ENCODE measurements around the gene RABGAP1.
A peak's percentile ranks its signal among the peaks of the same experiment; 100 is the strongest.

RABGAP1 gene

DNA sequence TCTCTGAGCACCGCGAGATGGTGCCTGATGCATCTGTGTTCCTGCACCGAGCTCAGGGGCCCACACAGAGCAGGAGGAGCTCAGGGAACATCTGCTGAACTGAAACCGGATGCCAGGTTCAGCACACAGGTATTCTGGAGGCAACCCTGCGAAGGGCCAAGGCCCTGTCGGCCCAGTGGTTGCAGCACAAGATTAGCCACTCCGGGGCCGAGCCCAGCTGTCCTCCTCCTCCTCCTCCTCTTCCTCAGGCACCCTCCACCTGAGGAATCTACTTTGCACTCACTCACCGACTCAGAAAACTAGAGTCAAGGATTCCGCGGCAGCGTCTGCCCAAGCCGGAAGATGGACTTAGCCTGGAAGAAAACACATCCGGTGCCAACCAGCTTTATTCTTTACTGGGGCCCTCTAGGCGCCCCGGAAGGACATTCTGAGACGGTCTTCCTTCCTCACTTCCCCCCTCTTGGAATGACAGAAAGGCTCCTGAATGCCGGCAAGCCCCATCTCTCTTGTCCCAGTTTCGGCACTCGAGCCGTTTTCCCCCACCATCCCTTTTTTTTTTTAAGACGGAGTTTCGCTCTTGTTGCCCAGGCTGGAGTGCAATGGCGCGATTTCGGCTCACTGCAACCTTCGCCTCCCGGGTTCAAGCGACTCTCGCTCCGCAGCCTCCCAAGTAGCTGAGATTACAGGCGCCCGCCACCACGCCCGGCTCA is 27.7 kb upstream of the RABGAP1 start, which contains the start of gene ZBTB6:
TSS of gene ZBTB6 (minus strand) at position 360 of the 710 bp plus-strand sequence. CDS start 1,251 bp downstream, outside the sequence.
- TF ChIP-seq, protein P1, sequence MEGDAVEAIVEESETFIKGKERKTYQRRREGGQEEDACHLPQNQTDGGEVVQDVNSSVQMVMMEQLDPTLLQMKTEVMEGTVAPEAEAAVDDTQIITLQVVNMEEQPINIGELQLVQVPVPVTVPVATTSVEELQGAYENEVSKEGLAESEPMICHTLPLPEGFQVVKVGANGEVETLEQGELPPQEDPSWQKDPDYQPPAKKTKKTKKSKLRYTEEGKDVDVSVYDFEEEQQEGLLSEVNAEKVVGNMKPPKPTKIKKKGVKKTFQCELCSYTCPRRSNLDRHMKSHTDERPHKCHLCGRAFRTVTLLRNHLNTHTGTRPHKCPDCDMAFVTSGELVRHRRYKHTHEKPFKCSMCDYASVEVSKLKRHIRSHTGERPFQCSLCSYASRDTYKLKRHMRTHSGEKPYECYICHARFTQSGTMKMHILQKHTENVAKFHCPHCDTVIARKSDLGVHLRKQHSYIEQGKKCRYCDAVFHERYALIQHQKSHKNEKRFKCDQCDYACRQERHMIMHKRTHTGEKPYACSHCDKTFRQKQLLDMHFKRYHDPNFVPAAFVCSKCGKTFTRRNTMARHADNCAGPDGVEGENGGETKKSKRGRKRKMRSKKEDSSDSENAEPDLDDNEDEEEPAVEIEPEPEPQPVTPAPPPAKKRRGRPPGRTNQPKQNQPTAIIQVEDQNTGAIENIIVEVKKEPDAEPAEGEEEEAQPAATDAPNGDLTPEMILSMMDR (conservative IDR thresholded peaks at IDR 0.05; ENCODE audit: low read depth, low read length) = no peak
- DNase-seq (ENCODE audit: low read depth) = peak; percentile 58
- peak within 1 kb of the TSS; percentile 87 for H3K4me3 ChIP-seq (ENCODE audit: low read length)

DNA sequence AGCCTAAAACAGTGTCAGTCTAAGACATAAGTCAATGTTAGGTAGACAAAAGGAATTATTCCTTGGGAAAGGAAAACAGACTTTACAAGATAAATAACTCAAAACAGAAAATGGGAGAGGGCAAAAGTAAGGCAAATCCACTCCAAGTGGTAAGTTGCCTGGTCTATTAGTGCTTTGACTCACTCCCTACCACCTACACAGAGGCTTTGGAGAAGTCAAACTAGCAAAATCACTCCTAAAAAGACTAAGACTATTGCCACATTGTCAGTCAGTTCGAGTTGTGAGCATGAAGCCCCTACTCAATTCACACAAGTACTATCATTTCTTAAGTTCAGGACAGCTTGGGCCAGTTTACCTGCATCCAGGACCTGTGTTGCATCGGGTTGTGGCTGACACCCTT is 22.5 kb upstream of the RABGAP1 start:
- TF ChIP-seq, protein P1 (conservative IDR thresholded peaks at IDR 0.05; ENCODE audit: low read depth, low read length) = no peak
- no peak for DNase-seq (ENCODE audit: low read depth)
- H3K4me3 ChIP-seq (ENCODE audit: low read length) = no peak overlapping the region

DNA sequence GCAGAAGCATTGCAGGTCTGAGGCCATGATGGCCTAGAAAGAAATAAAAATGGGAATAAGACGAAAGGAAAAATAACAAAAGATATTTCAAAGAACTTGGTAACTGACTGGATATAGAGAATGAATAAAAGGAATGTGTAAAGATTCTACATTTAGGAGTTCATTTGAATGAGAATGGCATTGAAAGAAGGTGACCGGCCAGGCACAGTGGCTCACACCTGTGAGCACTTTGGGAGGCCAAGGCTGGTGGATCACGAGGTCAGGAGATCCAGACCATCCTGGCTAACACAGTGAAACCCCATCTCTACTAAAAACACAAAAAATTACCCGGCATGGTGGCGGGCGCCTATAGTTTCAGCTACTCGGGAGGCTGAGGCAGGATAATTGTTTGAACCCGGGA is 18.1 kb upstream of the RABGAP1 start:
- no peak for DNase-seq (ENCODE audit: low read depth)
- no peak overlapping the region for H3K4me3 ChIP-seq (ENCODE audit: low read length)
- TF ChIP-seq, protein P1 (conservative IDR thresholded peaks at IDR 0.05; ENCODE audit: low read depth, low read length) = no peak

DNA sequence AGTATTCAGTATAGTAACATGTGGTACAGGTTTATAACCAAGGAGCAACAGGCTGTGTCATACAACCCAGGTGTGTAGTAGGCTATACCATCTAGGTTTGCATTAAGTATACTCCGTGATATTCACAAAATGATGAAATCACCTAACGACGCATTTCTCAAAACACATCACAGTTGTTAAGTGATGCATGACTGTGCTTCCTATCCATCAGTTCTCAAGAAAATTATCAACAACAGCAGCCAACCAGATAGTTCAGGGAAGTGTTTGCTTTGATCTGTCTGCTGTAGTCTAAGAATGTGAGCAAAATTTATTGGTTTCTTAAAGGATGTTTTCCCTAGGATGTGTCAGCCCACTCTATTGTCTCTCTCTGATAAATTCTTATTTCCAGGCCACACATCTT is 16.9 kb upstream of the RABGAP1 start:
- H3K4me3 ChIP-seq (ENCODE audit: low read length) = no peak overlapping the region
- DNase-seq (ENCODE audit: low read depth) = no peak
- TF ChIP-seq, protein P1 (conservative IDR thresholded peaks at IDR 0.05; ENCODE audit: low read depth, low read length) = no peak

DNA sequence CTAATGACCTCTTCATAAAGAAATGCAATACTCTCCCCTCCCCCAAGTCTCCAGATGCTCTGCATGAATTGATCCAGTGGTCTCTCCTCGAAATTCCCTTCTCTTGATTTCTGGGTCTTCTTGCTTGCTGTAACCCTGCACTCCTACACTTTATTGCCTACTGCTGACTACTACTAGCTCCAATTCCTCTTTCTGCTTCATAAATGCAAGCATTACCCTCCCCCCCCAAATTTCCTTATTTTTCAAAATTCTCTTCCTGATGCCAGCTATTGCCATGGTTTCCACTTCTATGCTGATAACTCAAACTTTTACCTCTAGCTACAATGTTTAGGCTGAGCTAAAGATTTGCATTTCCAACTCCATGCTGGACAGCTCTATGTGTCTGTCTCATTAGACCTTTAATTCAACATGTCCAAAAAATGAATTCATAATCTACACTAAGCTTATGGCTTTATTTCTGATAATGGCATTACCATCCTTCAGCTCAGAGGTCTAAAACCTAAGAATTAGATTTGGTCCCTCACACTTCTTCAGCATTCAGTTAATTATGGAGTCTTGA is 10.9 kb upstream of the RABGAP1 start:
- TF ChIP-seq, protein P1 (conservative IDR thresholded peaks at IDR 0.05; ENCODE audit: low read depth, low read length) = no peak
- no peak for DNase-seq (ENCODE audit: low read depth)
- no peak overlapping the region for H3K4me3 ChIP-seq (ENCODE audit: low read length)

DNA sequence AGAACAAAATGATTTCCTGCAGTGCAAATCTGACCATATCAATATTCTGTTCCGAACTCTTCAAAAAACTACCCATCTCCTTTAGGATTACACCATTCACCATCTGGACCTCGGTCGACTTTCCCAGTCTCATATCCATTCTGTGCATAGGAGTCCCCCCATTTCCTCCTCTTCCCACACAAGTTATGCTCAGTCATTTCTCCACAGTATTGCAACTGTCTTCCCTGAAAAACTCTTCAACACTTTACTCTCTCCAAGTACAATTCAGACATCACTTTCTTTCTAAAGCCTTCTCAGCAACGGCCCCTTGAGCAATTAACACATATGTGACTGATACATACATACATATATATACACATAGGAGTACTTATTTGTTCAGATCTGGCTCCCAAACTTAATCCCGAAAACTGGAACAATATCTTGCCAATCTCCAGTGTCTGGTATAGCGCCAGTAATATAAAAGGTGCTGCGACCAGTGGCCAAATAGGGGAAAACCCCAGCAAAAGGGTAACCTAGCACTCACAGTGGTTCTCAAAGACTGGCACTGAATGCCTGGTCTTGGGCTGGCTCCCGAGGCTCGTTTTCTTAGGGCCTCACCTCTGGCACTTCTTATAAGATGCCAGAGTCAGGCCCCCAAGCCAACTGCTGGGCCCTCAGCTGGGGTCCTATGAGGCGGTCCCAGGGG is 10.1 kb upstream of the RABGAP1 start:
- no peak for DNase-seq (ENCODE audit: low read depth)
- peak overlapping the region; percentile 92 for H3K4me3 ChIP-seq (ENCODE audit: low read length)
- TF ChIP-seq, protein P1 (conservative IDR thresholded peaks at IDR 0.05; ENCODE audit: low read depth, low read length) = no peak

All from retinal pigment epithelial cell (primary cell).